WI38 (cell line): Measurements from ENCODE around the gene BCAS3.

ENCODE experiments used
- H3K4me3 ChIP-seq: 2 replicates; pipeline ENCODE4 v1.5.1; 2011; ENCODE audit warnings: low read depth, mild to moderate bottlenecking, control low read depth, low read length
- TF ChIP-seq, protein P1 (sequence below): IDR thresholded peaks from 2 replicates; pipeline ENCODE4 v1.5.1; 2012; ENCODE audit warnings: low read depth, mild to moderate bottlenecking, control low read depth, low read length

BCAS3 gene

DNA sequence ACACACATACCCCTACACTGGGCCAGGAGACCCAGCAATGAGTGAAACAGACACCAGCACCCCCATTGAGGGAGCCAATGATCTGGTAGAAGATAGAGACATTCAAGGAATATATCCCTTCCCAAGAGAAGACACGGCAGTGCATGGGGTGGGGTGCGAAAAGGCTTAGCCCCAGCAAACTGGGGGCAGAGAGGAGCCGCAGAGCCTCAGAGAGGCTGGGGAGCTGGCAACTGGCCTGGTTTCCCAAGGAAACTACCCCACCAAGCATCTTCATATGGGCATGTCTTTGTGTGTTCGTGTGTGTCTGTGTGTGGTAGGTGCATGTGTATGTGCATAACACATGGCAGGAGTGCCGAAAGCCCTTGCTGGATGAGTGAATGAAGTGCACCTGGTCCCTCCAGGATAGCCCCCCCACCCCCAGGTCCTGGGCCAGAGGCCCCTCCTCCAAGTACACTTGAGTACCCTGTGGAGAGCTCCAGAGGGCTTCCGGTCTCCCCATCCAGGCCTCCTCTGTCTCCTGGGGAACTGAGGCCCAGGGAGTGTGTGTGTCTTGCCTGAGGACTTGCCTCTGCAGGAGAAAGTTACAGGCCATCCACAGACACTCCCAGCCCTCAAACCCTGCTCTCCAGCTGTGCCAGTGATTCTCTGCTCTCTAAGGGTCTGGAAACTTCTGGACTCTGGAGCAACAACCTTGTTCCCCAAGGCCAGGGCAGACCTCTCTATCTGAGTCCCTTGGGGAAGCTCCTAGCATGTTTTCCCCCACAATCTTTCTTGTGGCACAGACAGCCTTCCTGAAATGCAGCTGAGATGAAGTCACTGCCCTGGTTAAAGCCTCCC, 737.9 kb downstream of the BCAS3 start:
- no peak overlapping the region for H3K4me3 ChIP-seq
- TF ChIP-seq, protein P1, sequence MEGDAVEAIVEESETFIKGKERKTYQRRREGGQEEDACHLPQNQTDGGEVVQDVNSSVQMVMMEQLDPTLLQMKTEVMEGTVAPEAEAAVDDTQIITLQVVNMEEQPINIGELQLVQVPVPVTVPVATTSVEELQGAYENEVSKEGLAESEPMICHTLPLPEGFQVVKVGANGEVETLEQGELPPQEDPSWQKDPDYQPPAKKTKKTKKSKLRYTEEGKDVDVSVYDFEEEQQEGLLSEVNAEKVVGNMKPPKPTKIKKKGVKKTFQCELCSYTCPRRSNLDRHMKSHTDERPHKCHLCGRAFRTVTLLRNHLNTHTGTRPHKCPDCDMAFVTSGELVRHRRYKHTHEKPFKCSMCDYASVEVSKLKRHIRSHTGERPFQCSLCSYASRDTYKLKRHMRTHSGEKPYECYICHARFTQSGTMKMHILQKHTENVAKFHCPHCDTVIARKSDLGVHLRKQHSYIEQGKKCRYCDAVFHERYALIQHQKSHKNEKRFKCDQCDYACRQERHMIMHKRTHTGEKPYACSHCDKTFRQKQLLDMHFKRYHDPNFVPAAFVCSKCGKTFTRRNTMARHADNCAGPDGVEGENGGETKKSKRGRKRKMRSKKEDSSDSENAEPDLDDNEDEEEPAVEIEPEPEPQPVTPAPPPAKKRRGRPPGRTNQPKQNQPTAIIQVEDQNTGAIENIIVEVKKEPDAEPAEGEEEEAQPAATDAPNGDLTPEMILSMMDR: no peak

DNA sequence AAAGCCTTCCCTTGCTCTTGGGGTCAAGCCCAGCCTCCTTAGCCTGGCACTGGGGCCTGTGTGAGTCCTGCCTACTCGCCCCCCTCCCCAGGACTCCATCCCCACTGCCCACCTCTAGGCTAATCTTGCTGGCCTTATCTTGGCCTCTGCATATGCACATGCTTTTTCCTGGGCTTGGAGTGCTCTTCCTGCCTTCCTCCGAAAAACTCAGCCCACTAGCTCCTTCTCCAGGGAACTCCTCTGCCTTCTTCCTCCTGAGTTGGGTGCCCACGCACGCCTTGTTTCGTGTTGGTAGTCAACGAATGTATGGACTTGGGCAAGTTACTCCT, 738.5 kb downstream of the BCAS3 start:
- H3K4me3 ChIP-seq: no peak overlapping the region
- TF ChIP-seq, protein P1: no peak

DNA sequence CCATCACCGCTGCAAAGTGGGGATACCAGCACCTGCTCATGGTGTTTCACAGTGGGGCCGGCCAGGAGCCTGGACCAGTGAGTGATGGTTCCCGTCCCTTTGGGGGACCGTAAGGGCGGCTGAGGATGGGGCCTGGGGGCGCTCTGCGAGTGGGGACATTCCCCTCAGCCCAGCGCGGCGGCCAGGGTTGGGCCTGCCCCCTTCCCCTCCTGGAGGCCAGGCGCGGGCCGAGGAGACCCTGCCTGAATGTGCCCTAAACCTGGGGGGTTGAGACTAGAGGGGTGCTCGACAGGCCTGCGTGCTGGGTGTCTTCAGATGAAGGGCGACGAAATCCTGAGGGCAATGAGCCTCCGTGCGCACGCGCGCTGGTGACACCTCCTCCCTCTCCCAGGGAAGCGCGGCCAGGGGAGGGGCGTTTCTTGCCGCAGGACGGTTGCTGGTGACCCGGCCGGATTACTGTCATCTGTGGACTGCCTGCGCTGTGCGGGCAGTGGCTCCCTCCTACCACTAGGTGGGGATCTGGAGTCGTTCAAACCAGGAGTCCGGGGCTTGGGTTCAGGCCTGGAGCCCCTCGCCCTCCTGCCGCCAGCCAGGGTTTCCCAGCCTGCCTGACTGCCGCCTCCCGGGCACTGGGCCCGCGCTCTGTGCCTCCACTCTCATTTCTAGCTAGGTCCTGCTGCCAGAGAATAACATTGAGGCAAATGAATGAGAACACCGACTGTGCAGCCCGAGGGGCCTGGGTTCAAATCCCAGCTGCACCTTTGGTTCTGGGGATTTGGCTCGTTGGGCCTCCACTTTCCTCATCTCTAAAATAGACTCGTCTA, 739.1 kb downstream of the BCAS3 start:
- no peak overlapping the region for H3K4me3 ChIP-seq
- TF ChIP-seq, protein P1: peak; percentile 98

DNA sequence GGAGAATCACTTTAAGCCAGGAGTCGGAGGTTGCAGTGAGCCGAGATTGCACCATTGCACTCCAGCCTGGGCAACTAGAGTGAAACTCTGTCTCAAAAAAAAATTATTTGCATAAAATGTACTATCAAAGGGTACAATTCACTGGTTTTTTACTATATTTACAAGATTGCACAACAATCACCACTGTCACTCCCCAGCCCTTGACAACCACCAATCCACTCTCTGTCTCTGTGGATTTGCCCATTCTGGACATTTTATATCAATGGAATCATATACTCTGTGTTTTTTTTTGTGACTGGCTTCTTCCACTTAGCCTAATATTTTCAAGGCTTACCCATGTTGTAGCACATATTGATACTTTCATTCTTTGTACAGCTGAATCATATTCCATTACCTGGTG, 740.8 kb downstream of the BCAS3 start:
- TF ChIP-seq, protein P1: no peak

DNA sequence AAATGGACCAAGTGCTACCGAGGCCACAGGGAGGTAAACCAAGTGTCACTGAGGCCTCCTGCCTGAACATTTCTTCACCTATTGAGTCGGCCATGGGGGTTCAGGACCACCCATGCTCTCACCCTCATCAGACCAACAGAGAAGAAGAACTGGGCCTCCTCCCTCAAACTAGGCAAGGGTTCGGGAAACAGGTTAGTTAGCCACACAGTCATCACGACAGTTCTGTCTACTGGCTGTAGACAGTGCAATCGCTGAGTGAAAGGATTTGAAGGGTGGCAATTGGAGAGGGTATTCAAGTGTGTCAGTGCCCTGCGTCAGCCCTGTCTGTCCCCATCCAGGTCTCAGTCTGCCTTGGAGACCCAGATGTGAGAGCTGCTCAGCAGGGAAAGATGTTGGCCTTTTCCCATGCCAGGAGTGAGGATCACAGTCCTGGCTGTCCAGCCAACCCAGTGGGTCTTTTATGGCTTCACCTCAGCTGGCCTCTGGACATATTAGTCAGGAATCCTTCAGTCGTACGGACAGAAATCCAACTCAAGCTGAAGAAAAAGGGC, 741.9 kb downstream of the BCAS3 start:
- TF ChIP-seq, protein P1: no peak
- no peak overlapping the region for H3K4me3 ChIP-seq

More for the DNA sequence above, 740.8 kb downstream of the BCAS3 start:
- no peak overlapping the region for H3K4me3 ChIP-seq

DNA sequence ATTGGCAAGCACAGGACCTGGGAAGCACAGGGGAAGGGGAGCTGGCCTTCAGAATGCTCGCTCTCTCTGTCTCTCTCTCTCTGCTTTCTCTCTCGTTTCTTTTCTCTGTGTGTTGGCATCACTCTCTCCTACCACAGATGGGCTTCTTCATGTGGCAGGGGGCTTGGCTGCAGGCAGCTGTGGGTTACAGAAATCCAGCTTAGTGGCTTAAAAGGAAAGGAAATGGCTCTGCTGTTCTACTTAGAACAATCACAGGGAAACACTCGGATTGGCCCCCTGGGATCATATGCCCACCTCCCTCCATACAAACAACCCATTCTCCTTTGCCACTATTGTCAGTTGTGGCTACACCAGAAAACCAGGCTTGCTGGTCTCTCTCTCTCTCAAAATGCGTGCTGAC, 742.4 kb downstream of the BCAS3 start:
- TF ChIP-seq, protein P1: no peak
- H3K4me3 ChIP-seq: no peak overlapping the region

DNA sequence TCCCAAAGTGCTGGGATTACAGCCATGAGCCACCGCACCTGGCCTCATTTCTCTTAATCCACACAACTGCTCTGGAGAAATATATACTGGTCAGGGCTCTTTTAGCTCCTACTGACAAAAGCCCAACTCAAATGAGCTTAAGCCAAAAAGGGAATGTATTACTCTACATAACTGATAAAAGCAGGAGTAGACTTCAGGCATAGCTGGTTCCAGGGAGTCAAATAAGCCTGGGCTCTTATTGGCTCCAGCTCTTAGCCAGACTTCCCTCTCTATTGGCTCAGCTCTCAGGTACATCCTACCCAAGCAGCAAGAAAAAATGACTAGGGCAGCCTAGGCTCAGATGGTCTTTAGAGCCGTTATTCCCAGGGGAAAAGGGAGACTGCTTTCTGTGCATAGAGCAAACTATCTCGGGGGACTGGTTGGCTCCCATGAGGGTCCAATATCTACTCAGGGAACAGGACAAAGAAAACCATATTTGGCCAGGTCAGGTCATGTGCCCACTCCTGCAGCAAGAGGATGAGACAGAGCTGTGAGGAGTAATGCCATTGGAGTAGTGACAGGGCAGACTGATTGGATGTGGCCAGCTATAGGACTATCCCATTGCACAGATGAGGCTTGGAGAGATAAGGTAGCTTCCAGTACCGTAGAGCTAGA, 743.2 kb downstream of the BCAS3 start:
- TF ChIP-seq, protein P1: no peak

More for the DNA sequence above, 743.2 kb downstream of the BCAS3 start:
- H3K4me3 ChIP-seq: no peak overlapping the region
